Liver (tissue), 9 donors: ENCODE results near the gene PIK3R6. TPM values are rescaled to one million over a fixed set of nuclear protein-coding genes. Genes with fewer than 3 reads are reported as not detected.

Source experiments
- DNase-seq: peaks from one replicate; pipeline ENCODE4 v3.0.0-alpha.2; 2017; ENCODE audit warnings: low spot score
- H3K27ac ChIP-seq, 2 donors: one replicate each; pipeline ENCODE4 v1.7.0; 2013; ENCODE audit warnings: inconsistent platforms in 2 of 2, low read length in 2 of 2, control low read depth in 1 of 2, low read depth in 1 of 2, mild to moderate bottlenecking in 1 of 2
- H3K27me3 ChIP-seq, 4 donors: one replicate each; pipeline versions ENCODE4 v1.6.1 to v1.7.0; 2013; ENCODE audit warnings: low read length in 3 of 4, inconsistent platforms in 1 of 4, mild to moderate bottlenecking in 1 of 4, moderate library complexity in 1 of 4; ENCODE audit not compliant: control insufficient read depth in 4 of 4, insufficient read depth in 4 of 4
- H3K36me3 ChIP-seq, 4 donors: one replicate each; pipeline versions ENCODE4 v1.6.1 to v1.7.0; 2013; ENCODE audit warnings: low read length in 3 of 4, mild to moderate bottlenecking in 3 of 4, low read depth in 1 of 4, moderate library complexity in 1 of 4; ENCODE audit not compliant: control insufficient read depth in 4 of 4, insufficient read depth in 3 of 4
- H3K4me1 ChIP-seq, 4 donors: one replicate each; pipeline versions ENCODE4 v1.6.1 to v1.7.0; 2013; ENCODE audit warnings: low read length in 3 of 4, mild to moderate bottlenecking in 3 of 4, moderate library complexity in 1 of 4; ENCODE audit not compliant: control insufficient read depth in 4 of 4, insufficient read depth in 4 of 4
- H3K4me3 ChIP-seq, 3 donors: one replicate each; pipeline versions ENCODE4 v1.6.1 to v1.7.0; 2013; ENCODE audit warnings: low read length in 3 of 3, control low read depth in 1 of 3, low read depth in 1 of 3, mild to moderate bottlenecking in 1 of 3
- H3K9ac ChIP-seq, 2 donors: one replicate each; pipeline ENCODE4 v1.7.0; 2013; ENCODE audit warnings: low read length in 2 of 2, mild to moderate bottlenecking in 2 of 2, moderate library complexity in 2 of 2, control low read depth in 1 of 2, low read depth in 1 of 2
- H3K9me3 ChIP-seq, 4 donors: one replicate each; pipeline versions ENCODE4 v1.6.1 to v1.7.0; 2013; ENCODE audit warnings: low read length in 3 of 4; ENCODE audit not compliant: control insufficient read depth in 4 of 4
- CTCF ChIP-seq: fragments of 150-350 bp; IDR thresholded peaks from 2 replicates; pipeline ENCODE4 v1.5.1; 2017; ENCODE audit warnings: improper control_type of control experiment, low read depth, low read length; ENCODE audit not compliant: missing input control
- EGR1 ChIP-seq, 2 donors: IDR thresholded peaks; 2 replicates each; pipeline ENCODE4 v1.6.1; 2016 to 2018; ENCODE audit warnings: antibody characterized with exemption in 2 of 2, low read depth in 2 of 2
- FOXA1 ChIP-seq: IDR thresholded peaks from 2 replicates; pipeline ENCODE4 v1.6.1; 2016; ENCODE audit warnings: antibody characterized with exemption
- FOXA2 ChIP-seq: IDR thresholded peaks from 2 replicates; pipeline ENCODE4 v1.6.1; 2016; ENCODE audit warnings: antibody characterized with exemption
- GABPA ChIP-seq, 2 donors: IDR thresholded peaks in 1 of 2; conservative IDR thresholded peaks in 1 of 2; 2 replicates each; pipeline ENCODE4 v1.6.1; 2016; ENCODE audit warnings: antibody characterized with exemption in 2 of 2, mild to moderate bottlenecking in 1 of 2, moderate library complexity in 1 of 2
- HNF4A ChIP-seq, 2 donors: conservative IDR thresholded peaks; 2 replicates each; pipeline ENCODE4 v1.6.1; 2016; ENCODE audit warnings: antibody characterized with exemption in 2 of 2, mild to moderate bottlenecking in 2 of 2
- HNF4G ChIP-seq: IDR thresholded peaks from 2 replicates; pipeline ENCODE4 v1.6.1; 2016; ENCODE audit warnings: antibody characterized with exemption
- JUND ChIP-seq, 2 donors: IDR thresholded peaks; 2 replicates each; pipeline ENCODE4 v1.6.1; 2016; ENCODE audit warnings: antibody characterized with exemption in 2 of 2
- NR2F2 ChIP-seq: IDR thresholded peaks from 2 replicates; pipeline ENCODE4 v1.6.1; 2016; ENCODE audit warnings: antibody characterized with exemption
- RAD21 ChIP-seq, 2 donors: IDR thresholded peaks; 2 replicates each; pipeline ENCODE4 v1.6.1; 2016; ENCODE audit warnings: antibody characterized with exemption in 2 of 2, mild to moderate bottlenecking in 2 of 2
- RXRA ChIP-seq, 2 donors: IDR thresholded peaks; 2 replicates each; pipeline ENCODE4 v1.6.1; 2017 to 2018; ENCODE audit warnings: antibody characterized with exemption in 2 of 2, mild to moderate bottlenecking in 1 of 2
- SP1 ChIP-seq: IDR thresholded peaks from 2 replicates; pipeline ENCODE4 v1.6.1; 2018; ENCODE audit warnings: antibody characterized with exemption, mild to moderate bottlenecking
- TAF1 ChIP-seq: conservative IDR thresholded peaks from 2 replicates; pipeline ENCODE4 v1.6.1; 2016; ENCODE audit warnings: antibody characterized with exemption, mild to moderate bottlenecking
- YY1 ChIP-seq: IDR thresholded peaks from 2 replicates; pipeline ENCODE4 v1.6.1; 2016; ENCODE audit warnings: antibody characterized with exemption, mild to moderate bottlenecking
- ZBTB33 ChIP-seq: IDR thresholded peaks from 2 replicates; pipeline ENCODE4 v1.6.1; 2016; ENCODE audit warnings: antibody characterized with exemption
- WGBS: extraction: QIAGEN DNeasy Blood & Tissue Kit; methylation state at CpG from one replicate; pipeline ENCODE4 v1.1.7; 2013; 5-methylcytosine and 5-hydroxymethylcytosine counted together
- polyA plus RNA-seq, 2 donors: library from polyadenylated mRNA; stranded (reverse) in 1 of 2; unstranded in 1 of 2; fragments of 200-250 nt in 1 of 2; fragments of >200 nt in 1 of 2; fragmentation: Nextera tagmentation in 1 of 2; extraction: Ambion mirVana in 1 of 2; gene quantifications; one replicate each; pipeline versions ENCODE4 v1.2.1 to v1.2.3, GENCODE V29; 2013 to 2015
- total RNA-seq, 2 donors: library from RNA; depleted of rRNA; stranded (reverse); fragments of >200 nt; gene quantifications; one replicate each; pipeline ENCODE4 v1.2.3, GENCODE V29; 2014
- TF ChIP-seq, protein P1 (sequence below): IDR thresholded peaks from 2 replicates; pipeline ENCODE4 v1.6.1; 2016; ENCODE audit warnings: antibody characterized with exemption
- TF ChIP-seq, protein P2 (sequence below): IDR thresholded peaks from 2 replicates; pipeline ENCODE4 v1.6.1; 2016; ENCODE audit warnings: antibody characterized with exemption
- TF ChIP-seq, protein P3 (sequence below): IDR thresholded peaks from 2 replicates; pipeline ENCODE4 v1.6.1; 2016; ENCODE audit warnings: antibody characterized with exemption, mild to moderate bottlenecking
- donor health status: healthy.
- donor health status: healthy.
- donor health status: healthy.
- donor health status: healthy.
- donor health status: healthy.

PIK3R6 gene
- total and polyA plus RNA-seq, 4 donors: 0.15 to 0.37 (median 0.18) TPM

DNA sequence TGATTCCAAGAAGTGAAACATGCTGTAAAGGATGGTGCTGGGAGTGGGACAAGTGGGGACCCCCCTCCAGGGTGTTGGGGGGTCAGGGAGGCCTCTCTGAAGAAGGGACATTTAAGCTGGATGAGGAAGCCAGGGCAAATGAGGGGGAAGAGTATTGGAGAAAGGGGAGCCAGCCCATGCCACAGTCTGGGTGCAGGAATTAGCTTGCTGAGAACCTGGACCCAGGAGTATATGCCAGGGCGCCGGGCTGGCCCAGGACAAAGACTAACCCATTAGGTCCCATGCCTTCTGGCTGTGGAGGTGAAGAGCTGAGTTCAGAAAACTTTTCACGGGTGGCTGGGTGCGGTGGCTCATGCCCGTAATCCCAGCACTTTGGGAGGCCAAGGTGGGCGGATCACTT is 45.6 kb upstream of the PIK3R6 start:
- Histone ChIP-seq H3K9me3 (peaks cover 0 to 6% (median 2%) of the 10 kb centered on the region in 4 donors), H3K27me3 (no peaks in the 10 kb centered on the region), H3K4me3 (no peak overlapping the region), H3K27ac (no peak overlapping the region), H3K4me1 (no peaks in the 10 kb centered on the region), H3K36me3 (peaks cover 0 to 2% (median 0%) of the 10 kb centered on the region in 4 donors), H3K9ac (no peak overlapping the region)
- DNase-seq: no peak
- TF ChIP-seq EGR1 (IDR thresholded peaks at IDR 0.05; ENCODE audit: low read depth in 2 of 2) (no peak), HNF4A (conservative IDR thresholded peaks at IDR 0.05) (no peak), RXRA (IDR thresholded peaks at IDR 0.05) (no peak), JUND (IDR thresholded peaks at IDR 0.05) (no peak), FOXA1 (no peak), HNF4G (no peak), GABPA (IDR thresholded peaks at IDR 0.05 in 1 of 2, conservative IDR thresholded peaks at IDR 0.05 in 1 of 2) (no peak), ZBTB33 (no peak), CTCF (no peak), SP1 (no peak), FOXA2 (no peak), NR2F2 (no peak)
- TF ChIP-seq, protein P1, sequence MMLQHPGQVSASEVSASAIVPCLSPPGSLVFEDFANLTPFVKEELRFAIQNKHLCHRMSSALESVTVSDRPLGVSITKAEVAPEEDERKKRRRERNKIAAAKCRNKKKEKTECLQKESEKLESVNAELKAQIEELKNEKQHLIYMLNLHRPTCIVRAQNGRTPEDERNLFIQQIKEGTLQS: no peak
- 93% methylated on average over 6 of the region's 6 CpGs for WGBS

DNA sequence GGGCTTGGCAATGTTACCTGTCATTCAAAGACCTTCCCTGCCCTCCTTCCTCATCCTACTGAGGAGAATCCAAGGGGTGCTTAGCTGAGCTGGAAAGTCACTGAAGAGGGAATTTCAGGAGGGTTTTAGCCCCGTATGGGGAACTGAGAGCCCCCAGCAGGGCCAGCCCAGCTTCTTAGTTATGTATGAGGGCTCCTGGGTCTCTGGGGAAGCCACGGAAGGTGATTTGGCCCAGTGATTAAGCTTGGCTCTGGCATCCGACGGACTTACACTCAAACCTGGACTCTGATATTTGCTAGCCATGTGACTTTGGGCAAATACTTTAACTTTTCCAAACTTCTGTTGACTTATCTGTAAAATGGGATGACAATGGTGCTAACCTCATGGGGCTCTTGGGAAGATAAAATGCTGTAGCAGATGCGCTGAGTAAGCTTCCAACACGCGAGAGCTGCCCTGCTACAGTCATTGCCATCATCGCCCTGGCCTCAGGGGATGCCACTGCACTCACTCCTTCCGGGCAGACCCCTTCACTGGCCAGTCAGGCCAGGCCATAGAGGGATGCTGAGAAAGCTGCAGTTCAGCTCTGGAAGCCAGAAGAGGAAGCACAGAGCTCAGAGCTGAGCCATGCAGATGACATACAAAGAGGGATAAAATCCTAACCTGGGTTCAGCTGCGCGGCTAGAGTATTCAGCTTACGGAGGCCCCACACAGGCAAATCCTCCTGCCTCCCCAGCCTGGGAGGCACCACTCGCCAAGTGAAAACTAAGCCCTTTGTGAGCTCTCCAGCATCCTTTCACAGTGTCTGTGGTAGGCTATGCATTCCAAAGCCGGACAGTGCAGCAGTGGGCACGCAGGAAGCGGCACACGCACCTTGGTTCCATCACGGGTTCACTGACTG is 44.9 kb upstream of the PIK3R6 start:
- Histone ChIP-seq H3K4me3 (no peak overlapping the region), H3K9ac (no peak overlapping the region), H3K27ac (no peak overlapping the region), H3K27me3 (no peaks in the 10 kb centered on the region), H3K36me3 (peaks cover 0 to 2% (median 0%) of the 10 kb centered on the region in 4 donors), H3K4me1 (no peaks in the 10 kb centered on the region), H3K9me3 (peaks cover 0 to 3% (median 0%) of the 10 kb centered on the region in 4 donors)
- WGBS: 74% methylated on average over 18 of the region's 18 CpGs
- no peak for DNase-seq
- TF ChIP-seq RAD21 (IDR thresholded peaks at IDR 0.05) (no peak), TAF1 (no peak), ZBTB33 (no peak), FOXA1 (no peak), SP1 (no peak), YY1 (no peak), HNF4G (no peak), JUND (IDR thresholded peaks at IDR 0.05) (no peak), RXRA (IDR thresholded peaks at IDR 0.05) (no peak), NR2F2 (no peak), HNF4A (conservative IDR thresholded peaks at IDR 0.05) (no peak), FOXA2 (no peak), EGR1 (IDR thresholded peaks at IDR 0.05; ENCODE audit: low read depth in 2 of 2) (no peak)
- TF ChIP-seq, protein P2, sequence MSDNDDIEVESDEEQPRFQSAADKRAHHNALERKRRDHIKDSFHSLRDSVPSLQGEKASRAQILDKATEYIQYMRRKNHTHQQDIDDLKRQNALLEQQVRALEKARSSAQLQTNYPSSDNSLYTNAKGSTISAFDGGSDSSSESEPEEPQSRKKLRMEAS: no peak
- TF ChIP-seq, protein P1: no peak
- TF ChIP-seq, protein P3, sequence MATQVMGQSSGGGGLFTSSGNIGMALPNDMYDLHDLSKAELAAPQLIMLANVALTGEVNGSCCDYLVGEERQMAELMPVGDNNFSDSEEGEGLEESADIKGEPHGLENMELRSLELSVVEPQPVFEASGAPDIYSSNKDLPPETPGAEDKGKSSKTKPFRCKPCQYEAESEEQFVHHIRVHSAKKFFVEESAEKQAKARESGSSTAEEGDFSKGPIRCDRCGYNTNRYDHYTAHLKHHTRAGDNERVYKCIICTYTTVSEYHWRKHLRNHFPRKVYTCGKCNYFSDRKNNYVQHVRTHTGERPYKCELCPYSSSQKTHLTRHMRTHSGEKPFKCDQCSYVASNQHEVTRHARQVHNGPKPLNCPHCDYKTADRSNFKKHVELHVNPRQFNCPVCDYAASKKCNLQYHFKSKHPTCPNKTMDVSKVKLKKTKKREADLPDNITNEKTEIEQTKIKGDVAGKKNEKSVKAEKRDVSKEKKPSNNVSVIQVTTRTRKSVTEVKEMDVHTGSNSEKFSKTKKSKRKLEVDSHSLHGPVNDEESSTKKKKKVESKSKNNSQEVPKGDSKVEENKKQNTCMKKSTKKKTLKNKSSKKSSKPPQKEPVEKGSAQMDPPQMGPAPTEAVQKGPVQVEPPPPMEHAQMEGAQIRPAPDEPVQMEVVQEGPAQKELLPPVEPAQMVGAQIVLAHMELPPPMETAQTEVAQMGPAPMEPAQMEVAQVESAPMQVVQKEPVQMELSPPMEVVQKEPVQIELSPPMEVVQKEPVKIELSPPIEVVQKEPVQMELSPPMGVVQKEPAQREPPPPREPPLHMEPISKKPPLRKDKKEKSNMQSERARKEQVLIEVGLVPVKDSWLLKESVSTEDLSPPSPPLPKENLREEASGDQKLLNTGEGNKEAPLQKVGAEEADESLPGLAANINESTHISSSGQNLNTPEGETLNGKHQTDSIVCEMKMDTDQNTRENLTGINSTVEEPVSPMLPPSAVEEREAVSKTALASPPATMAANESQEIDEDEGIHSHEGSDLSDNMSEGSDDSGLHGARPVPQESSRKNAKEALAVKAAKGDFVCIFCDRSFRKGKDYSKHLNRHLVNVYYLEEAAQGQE: no peak
